Heart left ventricle (tissue), 16 donors: ENCODE results near the gene SMTNL1. TPM values are rescaled to one million over a fixed set of nuclear protein-coding genes. Genes with fewer than 3 reads are reported as not detected.

Experiments used
- ATAC-seq, 4 donors: fragments of 200-7000 bp; cut with Tn5 transposase; one replicate each; pipeline ENCODE4 v1.9.1; 2020 to 2022; ENCODE audit warnings: moderate library complexity in 4 of 4, mild to moderate bottlenecking in 3 of 4, moderate number of reproducible peaks in 1 of 4
- DNase-seq, 5 donors: peaks; one replicate each; pipeline ENCODE4 v3.0.0-alpha.2; 2020
- H3K27ac ChIP-seq, 12 donors: fragments of 200-600 bp; sonication (generic) in 4 of 12; one replicate each; pipeline versions ENCODE4 v1.5.0 to v1.8.0; 2016 to 2022; ENCODE audit warnings: mild to moderate bottlenecking in 2 of 12
- H3K27me3 ChIP-seq, 9 donors: fragments of 200-600 bp; sonication (generic) in 2 of 9; one replicate each; pipeline versions ENCODE4 v1.5.1 to v1.8.0; 2016 to 2022; ENCODE audit warnings: mild to moderate bottlenecking in 3 of 9
- H3K36me3 ChIP-seq, 9 donors: fragments of 200-600 bp; sonication (generic) in 2 of 9; one replicate each; pipeline versions ENCODE4 v1.5.0 to v1.8.0; 2018 to 2022; ENCODE audit warnings: mild to moderate bottlenecking in 2 of 9
- H3K4me1 ChIP-seq, 12 donors: fragments of 200-600 bp; sonication (generic) in 4 of 12; one replicate each; pipeline versions ENCODE4 v1.5.0 to v1.8.0; 2016 to 2022; ENCODE audit warnings: mild to moderate bottlenecking in 3 of 12
- H3K4me3 ChIP-seq, 12 donors: fragments of 200-600 bp; sonication (generic) in 4 of 12; one replicate each; pipeline versions ENCODE4 v1.5.0 to v1.8.0; 2017 to 2022; ENCODE audit warnings: mild to moderate bottlenecking in 9 of 12, moderate library complexity in 4 of 12
- H3K9me3 ChIP-seq, 12 donors: fragments of 200-600 bp; sonication (generic) in 4 of 12; one replicate each; pipeline versions ENCODE4 v1.5.0 to v1.8.0; 2016 to 2022; ENCODE audit warnings: mild to moderate bottlenecking in 1 of 12
- CTCF ChIP-seq, 12 donors: fragments of 200-600 bp; sonication (generic) in 4 of 12; IDR thresholded peaks; one replicate each; pipeline versions ENCODE4 v1.5.0 to v1.8.0; 2018 to 2022; ENCODE audit warnings: antibody characterized with exemption in 12 of 12, mild to moderate bottlenecking in 5 of 12
- POLR2A ChIP-seq, 2 donors: fragments of 450-650 bp; IDR thresholded peaks; one replicate each; pipeline ENCODE4 v1.6.1; 2017; ENCODE audit warnings: antibody characterized with exemption in 2 of 2, mild to moderate bottlenecking in 2 of 2, moderate library complexity in 2 of 2
- WGBS, 4 donors: extraction: QIAGEN DNeasy Blood & Tissue Kit in 2 of 4; methylation state at CpG; one replicate each; pipeline versions ENCODE4 v1.1.5 to v1.1.7; 2013 to 2018; 5-methylcytosine and 5-hydroxymethylcytosine counted together
- intact Hi-C, 10 donors: fragments of 100-400 bp; cut with DNase I; formaldehyde crosslinking; loops; one replicate each; pipeline versions ENCODE4 v1.11.1 to v1.14.2; 2022
- polyA plus RNA-seq, 2 donors: library from polyadenylated mRNA; stranded (reverse); fragments of 200-250 nt; gene quantifications; one replicate each; pipeline ENCODE4 v1.2.3, GENCODE V29; 2013
- total RNA-seq, 9 donors: library from RNA; depleted of rRNA in 2 of 9; stranded (reverse); fragments of >200 nt in 2 of 9; fragmentation: NEBNext Ultra II Directional in 3 of 9; extraction: Animal tissue kit (Norgen Biotek cat#: 25700) in 3 of 9; gene quantifications; one replicate each; pipeline versions ENCODE4 v1.1.0 to v1.2.4, GENCODE V29; 2016 to 2023
- donor health status: ischemic (EF 13 %, LVEDD 7.1; RV severe dilation, severe dysfunction).
- donor health status: healthy with polysubstance abuse.
- donor health status: DM: no; HTN: yes; CAD: no.
- donor health status: DM: no; HTN: no; CAD: no.
- donor health status: ischemic (EF 25% LVEDD 6.9; RV normal size, moderate dysfunction).
- donor health status: ischemic (EF 25% LVEDD 5.7; RV mildly dilated, moderate dysfunction).
- donor health status: healthy.
- donor health status: DM: yes; HTN: yes; CAD: no.
- donor health status: ischemic (EF 35%, LVEDD 5.7; RV mildly dilated, moderate dysfunction).
- donor health status: nonischemic (EF 11% LVEDD 7.7; RV severe dilation, severe dysfunction).
- donor health status: DM: yes; HTN: yes; CAD: no.
- donor health status: PGD.
- donor health status: ischemic (EF 29% LVEDD 5.4; RV normal size, mild dysfunction).
- donor health status: nonischemic (EF 23%, LVEDD 6.1; RV moderate dilation, normal function).

Gene SMTNL1
- total and polyA plus RNA-seq, 11 donors, result not detected

GRCh38 chr11:57549983-57550382 lies 12.6 kb downstream of the SMTNL1 start:
- intact Hi-C loops, result loop anchor here in 1 of 10 donors (10.0 kb wide), 1 partner anchor 265 kb away; no protein-coding TSS in a partner anchor
- TF ChIP-seq CTCF (IDR thresholded peaks at IDR 0.05), result no peak
- no peak for TF ChIP-seq POLR2A (IDR thresholded peaks at IDR 0.05)
- no peak overlapping the region for H3K4me3 ChIP-seq
- ATAC-seq, result no peak
- no peak overlapping the region for H3K27ac ChIP-seq
- H3K27me3 ChIP-seq, result no peaks in the 10 kb centered on the region
- no peaks in the 10 kb centered on the region for H3K9me3 ChIP-seq
- WGBS, 4 donors, result 91 to 93% (median 92%) methylated on average over 8 of the region's 8 CpGs
- peaks cover 0 to 94% (median 58%) of the 10 kb centered on the region in 9 donors for H3K36me3 ChIP-seq
- DNase-seq, result no peak
- H3K4me1 ChIP-seq, result peaks cover 0 to 11% (median 0%) of the 10 kb centered on the region in 12 donors

DNA sequence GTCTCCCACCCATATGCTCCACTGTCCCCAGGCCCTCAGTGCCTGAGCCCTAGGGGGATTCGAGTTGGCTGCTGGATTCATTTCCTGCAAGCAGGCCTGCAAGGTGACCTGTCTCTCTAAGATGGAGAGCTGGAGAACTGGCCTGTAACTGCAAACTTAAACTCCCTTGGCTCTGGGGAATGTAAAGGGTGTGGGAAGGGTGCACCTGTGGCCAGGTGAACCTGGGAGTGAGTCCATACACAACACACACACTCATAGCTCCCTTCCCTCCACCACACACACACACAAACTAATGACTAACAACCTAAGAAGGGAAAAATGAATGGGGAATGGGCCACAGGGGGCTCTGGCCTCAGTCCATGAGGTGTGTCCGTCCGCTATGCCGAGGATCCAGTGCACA lies 14.5 kb downstream of the SMTNL1 start:
- Histone ChIP-seq H3K9me3 (no peaks in the 10 kb centered on the region), H3K36me3 (peaks cover 0 to 100% (median 76%) of the 10 kb centered on the region in 9 donors), H3K4me1 (peaks cover 0 to 11% (median 0%) of the 10 kb centered on the region in 12 donors), H3K27ac (no peak overlapping the region), H3K27me3 (no peaks in the 10 kb centered on the region), H3K4me3 (no peak overlapping the region)
- TF ChIP-seq CTCF (IDR thresholded peaks at IDR 0.05), result no peak
- no peak for TF ChIP-seq POLR2A (IDR thresholded peaks at IDR 0.05)
- WGBS, 4 donors, result 90 to 97% (median 94%) methylated on average over 4 of the region's 4 CpGs
- ATAC-seq (no peak), DNase-seq (no peak)
- intact Hi-C loops, result no loop called here

DNA sequence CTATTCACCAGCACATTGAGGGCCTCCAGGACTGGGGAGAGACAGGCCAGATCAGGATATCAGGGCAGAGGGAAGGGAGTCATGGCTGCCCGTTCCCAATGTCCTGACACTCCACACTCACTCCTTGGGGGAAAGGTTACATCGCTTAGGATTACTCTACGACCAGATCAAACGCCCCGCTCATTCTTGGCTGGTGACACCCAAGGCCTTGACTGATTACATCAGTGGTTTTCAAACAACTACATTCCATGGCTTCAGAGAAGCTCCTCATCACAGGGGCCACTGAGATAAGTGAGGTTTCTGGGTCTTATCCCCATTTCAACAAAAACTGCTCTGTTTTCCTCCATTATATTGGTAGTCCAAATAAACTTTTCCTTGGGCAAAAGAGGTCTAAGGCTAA lies 15.1 kb downstream of the SMTNL1 start:
- intact Hi-C loops, result no loop called here

DNA sequence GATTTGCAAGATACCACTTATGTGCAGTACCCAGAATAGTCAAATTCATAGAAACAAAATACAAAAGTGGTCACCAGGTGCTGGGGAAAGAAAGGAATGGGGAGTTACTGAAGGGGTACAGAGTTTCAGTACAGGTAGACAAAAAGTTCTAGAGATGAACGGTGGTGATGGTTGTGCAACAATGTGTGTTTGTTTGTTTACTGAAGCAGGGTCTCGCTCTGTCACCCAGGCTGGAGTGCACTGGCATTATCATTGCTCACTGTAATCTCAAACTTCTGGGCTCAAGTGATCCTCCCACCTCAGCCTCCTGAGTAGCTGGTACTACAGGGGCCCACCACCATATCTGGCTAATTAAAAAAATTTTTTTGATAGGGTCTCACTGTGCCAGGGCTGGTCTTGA lies 18.0 kb downstream of the SMTNL1 start:
- 89 to 98% (median 95%) methylated on average over 2 of the region's 2 CpGs for WGBS, 4 donors
- Histone ChIP-seq H3K9me3 (no peaks in the 10 kb centered on the region), H3K4me1 (no peaks in the 10 kb centered on the region), H3K27me3 (no peaks in the 10 kb centered on the region), H3K4me3 (no peak overlapping the region), H3K27ac (no peak overlapping the region), H3K36me3 (peaks cover 0 to 100% (median 96%) of the 10 kb centered on the region in 9 donors)
- DNase-seq (no peak), ATAC-seq (no peak)
- TF ChIP-seq CTCF (IDR thresholded peaks at IDR 0.05), result no peak
- no peak for TF ChIP-seq POLR2A (IDR thresholded peaks at IDR 0.05)
- intact Hi-C loops, result no loop called here

More for the DNA sequence above, 15.1 kb downstream of the SMTNL1 start:
- DNase-seq, result no peak
- no peaks in the 10 kb centered on the region for H3K27me3 ChIP-seq
- 75 to 93% (median 83%) methylated on average over 5 of the region's 5 CpGs for WGBS, 4 donors
- H3K27ac ChIP-seq, result no peak overlapping the region
- H3K9me3 ChIP-seq, result no peaks in the 10 kb centered on the region
- TF ChIP-seq POLR2A (IDR thresholded peaks at IDR 0.05) (no peak), CTCF (IDR thresholded peaks at IDR 0.05) (no peak)
- no peak for ATAC-seq
- peaks cover 0 to 100% (median 81%) of the 10 kb centered on the region in 9 donors for H3K36me3 ChIP-seq
- H3K4me3 ChIP-seq, result no peak overlapping the region
- peaks cover 0 to 6% (median 0%) of the 10 kb centered on the region in 12 donors for H3K4me1 ChIP-seq
